Measurements from ENCODE around the gene POMT2. TPM values are rescaled to one million over a fixed set of nuclear protein-coding genes. Genes with fewer than 3 reads are reported as not detected.
A peak's percentile ranks its signal among the peaks of the same experiment; 100 is the strongest.

The POMT2 gene
- total RNA-seq, 1 donor from 2014 or later: 46.8 TPM

GRCh38 chr14:77314539-77315457 lies 5.9 kb downstream of the POMT2 start:
- Mint-ChIP-seq H3K27ac (ENCODE audit: unreplicated experiment) (no peak overlapping the region), H3K36me3 (ENCODE audit: low read depth) (peaks cover 5% of the 10 kb centered on the region), H3K4me3 (no peak overlapping the region), H3K9me3 (no peaks in the 10 kb centered on the region), H3K4me1 (peaks cover 52% of the 10 kb centered on the region), H3K27me3 (ENCODE audit: low read depth) (no peaks in the 10 kb centered on the region)
- no peak for TF ChIP-seq CTCF (conservative IDR thresholded peaks at IDR 0.05)
- DNase-seq (ENCODE audit: low read depth, low spot score): no peak

DNA sequence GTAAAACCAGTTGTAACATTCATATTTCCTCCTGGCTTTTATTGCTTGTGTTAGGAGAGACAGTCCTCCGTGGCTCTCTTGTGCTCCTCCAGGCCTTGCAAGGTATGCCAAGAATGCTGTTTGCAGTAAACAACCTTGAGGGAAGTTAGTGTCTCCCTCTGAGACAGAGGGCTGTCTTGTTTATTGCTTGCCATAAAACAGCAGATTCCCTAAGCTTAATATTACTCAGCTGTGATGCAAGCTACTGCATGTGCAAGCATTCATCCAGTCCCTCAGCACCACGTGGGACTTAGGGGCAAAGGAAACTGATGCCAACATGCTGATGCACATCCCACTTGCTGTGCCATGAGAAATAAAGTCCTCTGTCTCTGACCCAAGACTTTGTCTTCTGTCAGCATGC lies 6.6 kb downstream of the POMT2 start:
- Mint-ChIP-seq H3K27me3 (ENCODE audit: low read depth) (no peaks in the 10 kb centered on the region), H3K4me1 (peaks cover 45% of the 10 kb centered on the region), H3K9me3 (no peaks in the 10 kb centered on the region), H3K4me3 (no peak overlapping the region), H3K27ac (ENCODE audit: unreplicated experiment) (no peak overlapping the region), H3K36me3 (ENCODE audit: low read depth) (peaks cover 5% of the 10 kb centered on the region)
- DNase-seq (ENCODE audit: low read depth, low spot score): no peak
- TF ChIP-seq CTCF (conservative IDR thresholded peaks at IDR 0.05): no peak

- no peak overlapping the region for H3K4me3 Mint-ChIP-seq
These were observed 7.3 kb downstream of the POMT2 start for GRCh38 chr14:77313371-77313770.

DNA sequence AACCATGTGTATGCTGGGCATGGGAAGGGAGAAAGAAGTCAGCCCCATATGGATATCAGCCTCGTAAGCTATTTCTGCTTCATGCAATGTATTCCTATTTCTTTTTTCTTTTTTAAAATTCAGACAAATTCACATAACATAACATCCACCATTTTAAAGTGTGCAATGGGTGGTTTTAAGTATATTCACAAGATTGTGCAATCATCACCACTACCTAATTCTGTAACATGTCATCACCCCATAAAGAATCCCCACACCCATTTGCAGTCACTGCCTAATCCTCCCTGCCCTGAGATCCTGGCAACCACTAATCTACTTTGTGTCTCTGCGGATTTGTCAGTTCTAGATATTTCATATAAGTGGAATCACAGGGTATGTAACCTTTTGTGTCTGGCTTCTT lies 9.5 kb downstream of the POMT2 start:
- DNase-seq (ENCODE audit: low read depth, low spot score): no peak
- peaks cover 49% of the 10 kb centered on the region for H3K4me1 Mint-ChIP-seq
- H3K27me3 Mint-ChIP-seq (ENCODE audit: low read depth): no peaks in the 10 kb centered on the region
- peaks cover 5% of the 10 kb centered on the region for H3K36me3 Mint-ChIP-seq (ENCODE audit: low read depth)
- no peak for TF ChIP-seq CTCF (conservative IDR thresholded peaks at IDR 0.05)
- H3K27ac Mint-ChIP-seq (ENCODE audit: unreplicated experiment): peak overlapping the region; percentile 35
- no peak overlapping the region for H3K4me3 Mint-ChIP-seq
- H3K9me3 Mint-ChIP-seq: no peaks in the 10 kb centered on the region

More at GRCh38 chr14:77313371-77313770, 7.3 kb downstream of the POMT2 start:
- Mint-ChIP-seq H3K4me1 (peaks cover 47% of the 10 kb centered on the region), H3K27me3 (ENCODE audit: low read depth) (no peaks in the 10 kb centered on the region), H3K27ac (ENCODE audit: unreplicated experiment) (no peak overlapping the region), H3K36me3 (ENCODE audit: low read depth) (peaks cover 5% of the 10 kb centered on the region), H3K9me3 (no peaks in the 10 kb centered on the region)
- DNase-seq (ENCODE audit: low read depth, low spot score): no peak
- TF ChIP-seq CTCF (conservative IDR thresholded peaks at IDR 0.05): no peak

GRCh38 chr14:77310026-77310425 lies 10.7 kb downstream of the POMT2 start:
- DNase-seq (ENCODE audit: low read depth, low spot score): no peak
- Mint-ChIP-seq H3K9me3 (no peaks in the 10 kb centered on the region), H3K27ac (ENCODE audit: unreplicated experiment) (no peak overlapping the region), H3K4me3 (no peak overlapping the region), H3K27me3 (ENCODE audit: low read depth) (no peaks in the 10 kb centered on the region), H3K36me3 (ENCODE audit: low read depth) (peaks cover 5% of the 10 kb centered on the region), H3K4me1 (peaks cover 46% of the 10 kb centered on the region)
- TF ChIP-seq CTCF (conservative IDR thresholded peaks at IDR 0.05): no peak

Measured in neural crest cell (in vitro differentiated cells).